H1 (cell line): Measurements from ENCODE around the gene OR51A4. TPM values are rescaled to one million over a fixed set of nuclear protein-coding genes. Genes with fewer than 3 reads are reported as not detected.

Experiments used
- CTCF ChIA-PET: fragments of 300-600 bp; sonication (Branson Sonifier 250); formaldehyde crosslinking; loops from one replicate; lab custom pipeline; 2021; ENCODE audit not compliant: partially characterized antibody; lab: Charles Lee
- POLR2A ChIA-PET: fragments of 300-600 bp; sonication (Branson Sonifier 250); formaldehyde crosslinking; loops from one replicate; lab custom pipeline; 2021; ENCODE audit warnings: inconsistent platforms; ENCODE audit not compliant: partially characterized antibody; lab: Charles Lee
- DNase-seq, 2 experiments: peaks; one replicate each; pipeline versions ENCODE4 v3.0.0 to v3.0.0-alpha.2; 2010 to 2022; ENCODE audit warnings: low spot score in 2 of 2, low read depth in 1 of 2, mixed read lengths in 1 of 2
- FAIRE-seq: peaks from 2 replicates; lab custom pipeline; 2011; peaks lifted over from hg19 to GRCh38; lab: Jason Lieb, UNC
- H2AFZ ChIP-seq: 2 replicates; pipeline ENCODE4 v1.8.1; 2012; ENCODE audit warnings: low read length, inconsistent platforms
- H2AK5ac ChIP-seq: 2 replicates; pipeline ENCODE4 v1.6.1; 2013; ENCODE audit warnings: low read depth, low read length
- H2BK120ac ChIP-seq: replicated peaks from 2 replicates; pipeline ENCODE3; 2013; ENCODE audit warnings: low read depth, low read length, inconsistent platforms
- H2BK12ac ChIP-seq: 2 replicates; pipeline ENCODE4 v1.6.1; 2013; ENCODE audit warnings: low read depth, low read length
- H2BK15ac ChIP-seq: 2 replicates; pipeline ENCODE4 v1.6.1; 2013; ENCODE audit warnings: low read length
- H2BK20ac ChIP-seq: 2 replicates; pipeline ENCODE4 v1.6.1; 2013; ENCODE audit warnings: low read length
- H2BK5ac ChIP-seq: 2 replicates; pipeline ENCODE4 v1.6.1; 2013; ENCODE audit warnings: low read depth, low read length
- H3K14ac ChIP-seq: 2 replicates; pipeline ENCODE4 v1.6.1; 2013; ENCODE audit warnings: inconsistent platforms; ENCODE audit not compliant: insufficient read length
- H3K18ac ChIP-seq: 2 replicates; pipeline ENCODE4 v1.6.1; 2013; ENCODE audit warnings: low read length; ENCODE audit errors: extremely low read depth
- H3K23ac ChIP-seq: 2 replicates; pipeline ENCODE4 v1.6.1; 2013; ENCODE audit warnings: inconsistent platforms; ENCODE audit not compliant: insufficient read length
- H3K23me2 ChIP-seq: 2 replicates; pipeline ENCODE4 v1.6.1; 2013; ENCODE audit warnings: low read depth, low read length
- H3K27ac ChIP-seq: 2 replicates; pipeline ENCODE4 v1.6.1; 2011; ENCODE audit warnings: low read depth, low read length, inconsistent platforms
- H3K27me3 ChIP-seq, 4 experiments: replicated peaks in 1 of 4; 1 replicate in 1 of 4; 2 replicates in 3 of 4; pipeline versions ENCODE4 v1.6.1 to v1.8.1; 2011 to 2013; ENCODE audit warnings: low read length in 3 of 4, mild to moderate bottlenecking in 3 of 4, inconsistent platforms in 2 of 4, mixed read lengths in 2 of 4, moderate library complexity in 1 of 4; ENCODE audit not compliant: control insufficient read depth in 3 of 4, insufficient read depth in 3 of 4; ENCODE audit errors: extremely low read depth in 1 of 4
- H3K36me3 ChIP-seq, 4 experiments: 2 replicates each; pipeline versions ENCODE4 v1.6.1 to v1.8.1; 2011 to 2013; ENCODE audit warnings: mild to moderate bottlenecking in 4 of 4, low read length in 3 of 4, moderate library complexity in 2 of 4, control low read depth in 1 of 4, inconsistent platforms in 1 of 4; ENCODE audit not compliant: insufficient read depth in 4 of 4, control insufficient read depth in 2 of 4
- H3K4ac ChIP-seq: replicated peaks from 2 replicates; pipeline ENCODE3; 2013; ENCODE audit warnings: low read length, low read depth, mixed read lengths, inconsistent platforms; ENCODE audit not compliant: insufficient read length
- H3K4me1 ChIP-seq, 4 experiments: replicated peaks in 1 of 4; 1 replicate in 1 of 4; 2 replicates in 3 of 4; pipeline versions ENCODE4 v1.6.1 to v1.8.1; 2011 to 2013; ENCODE audit warnings: low read length in 3 of 4, inconsistent platforms in 2 of 4, mixed read lengths in 1 of 4; ENCODE audit not compliant: insufficient read depth in 4 of 4, control insufficient read depth in 3 of 4
- H3K4me2 ChIP-seq, 2 experiments: 2 replicates each; pipeline versions ENCODE4 v1.6.1 to v1.8.1; 2011 to 2013; ENCODE audit warnings: low read depth in 2 of 2, low read length in 2 of 2, control low read depth in 1 of 2, inconsistent platforms in 1 of 2, mild to moderate bottlenecking in 1 of 2; ENCODE audit not compliant: insufficient read depth in 1 of 2
- H3K4me3 ChIP-seq, 4 experiments: fragments of 200-600, 300-600 bp in 1 of 4; sonication (generic), shearing (Covaris generic), sonication (Bioruptor Twin) in 1 of 4; 2 replicates each; pipeline versions ENCODE4 v1.5.1 to v1.8.1; 2011 to 2016; ENCODE audit warnings: low read length in 4 of 4, low read depth in 3 of 4, control low read depth in 2 of 4, inconsistent platforms in 2 of 4, mild to moderate bottlenecking in 2 of 4, mixed read lengths in 1 of 4, moderate library complexity in 1 of 4; ENCODE audit not compliant: insufficient read depth in 2 of 4; ENCODE audit errors: extremely low read depth in 1 of 4
- H3K56ac ChIP-seq: replicated peaks from 2 replicates; pipeline ENCODE3; 2013; ENCODE audit warnings: low read depth, mild to moderate bottlenecking, mixed read lengths, low read length, inconsistent platforms; ENCODE audit not compliant: insufficient read length
- H3K79me1 ChIP-seq: 2 replicates; pipeline ENCODE4 v1.6.1; 2013; ENCODE audit warnings: low read depth, low read length, control low read depth
- H3K79me2 ChIP-seq, 2 experiments: 2 replicates each; pipeline versions ENCODE4 v1.6.1 to v1.8.1; 2012 to 2013; ENCODE audit warnings: low read length in 2 of 2, mild to moderate bottlenecking in 2 of 2, inconsistent platforms in 1 of 2; ENCODE audit not compliant: insufficient read depth in 2 of 2, control insufficient read depth in 1 of 2
- H3K9ac ChIP-seq, 4 experiments: replicated peaks in 1 of 4; 1 replicate in 1 of 4; 2 replicates in 3 of 4; pipeline versions ENCODE4 v1.6.1 to v1.8.1; 2011 to 2013; ENCODE audit warnings: low read depth in 3 of 4, low read length in 3 of 4, control low read depth in 2 of 4, mild to moderate bottlenecking in 2 of 4, moderate library complexity in 2 of 4, inconsistent platforms in 1 of 4; ENCODE audit errors: extremely low read depth in 1 of 4
- H3K9me3 ChIP-seq, 2 experiments: 2 replicates each; pipeline versions ENCODE4 v1.6.1 to v1.8.1; 2012 to 2013; ENCODE audit warnings: mild to moderate bottlenecking in 2 of 2, moderate library complexity in 2 of 2, control low read depth in 1 of 2, inconsistent platforms in 1 of 2, low read depth in 1 of 2, low read length in 1 of 2, mixed read lengths in 1 of 2; ENCODE audit not compliant: insufficient read depth in 2 of 2
- H4K20me1 ChIP-seq, 2 experiments: replicated peaks in 1 of 2; 2 replicates each; pipeline versions ENCODE3 to v1.8.1; 2011 to 2013; ENCODE audit warnings: inconsistent platforms in 2 of 2, low read length in 2 of 2, mild to moderate bottlenecking in 1 of 2; ENCODE audit not compliant: insufficient read depth in 2 of 2, control insufficient read depth in 1 of 2
- H4K5ac ChIP-seq: 2 replicates; pipeline ENCODE4 v1.6.1; 2013; ENCODE audit warnings: low read length, low read depth, mixed read lengths, inconsistent platforms; ENCODE audit not compliant: insufficient read length
- H4K8ac ChIP-seq: 2 replicates; pipeline ENCODE4 v1.8.0; 2013; ENCODE audit warnings: mild to moderate bottlenecking, moderate library complexity, low read length, inconsistent platforms; ENCODE audit not compliant: insufficient read depth; ENCODE audit errors: extremely low read depth
- H4K91ac ChIP-seq: replicated peaks from 2 replicates; pipeline ENCODE3; 2013; ENCODE audit warnings: low read length, mixed read lengths, inconsistent platforms; ENCODE audit not compliant: insufficient read length
- BACH1 ChIP-seq: IDR thresholded peaks from 2 replicates; pipeline ENCODE4 v1.6.1; 2012; ENCODE audit warnings: low read length, improper control_type of control experiment
- BCL11A ChIP-seq, 2 experiments: IDR thresholded peaks; one replicate each; pipeline ENCODE4 v1.6.1; 2011; ENCODE audit warnings: low read depth in 2 of 2, low read length in 2 of 2, mild to moderate bottlenecking in 2 of 2
- EP300 ChIP-seq, 2 experiments: IDR thresholded peaks; 1 replicate in 1 of 2; 2 replicates in 1 of 2; pipeline ENCODE4 v1.6.1; 2011 to 2012; ENCODE audit warnings: low read depth in 2 of 2, low read length in 2 of 2, mild to moderate bottlenecking in 2 of 2, borderline replicate concordance in 1 of 2, inconsistent platforms in 1 of 2, moderate library complexity in 1 of 2
- FOSL1 ChIP-seq: IDR thresholded peaks from 2 replicates; pipeline ENCODE4 v1.6.1; 2011; ENCODE audit warnings: mild to moderate bottlenecking, low read depth, low read length, moderate library complexity; ENCODE audit not compliant: insufficient read depth
- GTF2F1 ChIP-seq: IDR thresholded peaks from 2 replicates; pipeline ENCODE4 v1.6.1; 2012; ENCODE audit warnings: low read depth, low read length, improper control_type of control experiment, borderline replicate concordance
- HDAC6 ChIP-seq: IDR thresholded peaks from one replicate; pipeline ENCODE4 v1.7.1; 2012; ENCODE audit warnings: low read depth, mild to moderate bottlenecking, inconsistent platforms, low read length, moderate library complexity
- KDM1A ChIP-seq: fragments of 200-600, 300-600 bp; sonication (generic); IDR thresholded peaks from 2 replicates; pipeline ENCODE4 v1.7.1; 2016; ENCODE audit warnings: mild to moderate bottlenecking, low read length, borderline replicate concordance
- MAFK ChIP-seq: IDR thresholded peaks from 2 replicates; pipeline ENCODE4 v1.6.1; 2012; ENCODE audit warnings: low read depth, mild to moderate bottlenecking, improper control_type of control experiment, low read length
- MAX ChIP-seq: IDR thresholded peaks from 2 replicates; pipeline ENCODE4 v1.6.1; 2012; ENCODE audit warnings: inconsistent platforms
- POLR2A ChIP-seq, 2 experiments: IDR thresholded peaks; 1 replicate in 1 of 2; 2 replicates in 1 of 2; pipeline ENCODE4 v1.6.1; 2011; ENCODE audit warnings: low read depth in 2 of 2, low read length in 2 of 2, mild to moderate bottlenecking in 2 of 2; ENCODE audit errors: control extremely low read depth in 1 of 2
- RAD21 ChIP-seq, 2 experiments: IDR thresholded peaks in 1 of 2; conservative IDR thresholded peaks in 1 of 2; 2 replicates each; pipeline ENCODE4 v1.6.1; 2011; ENCODE audit warnings: low read depth in 2 of 2, low read length in 2 of 2, improper control_type of control experiment in 1 of 2, inconsistent platforms in 1 of 2, mild to moderate bottlenecking in 1 of 2, moderate library complexity in 1 of 2
- RBBP5 ChIP-seq: IDR thresholded peaks from 2 replicates; pipeline ENCODE4 v1.7.1; 2012; ENCODE audit warnings: low read depth, mild to moderate bottlenecking, inconsistent platforms, low read length, moderate library complexity, borderline replicate concordance
- RXRA ChIP-seq: IDR thresholded peaks from 2 replicates; pipeline ENCODE4 v1.6.1; 2011; ENCODE audit warnings: low read depth, mild to moderate bottlenecking, low read length, moderate library complexity; ENCODE audit not compliant: insufficient read depth
- TBP ChIP-seq: IDR thresholded peaks from 2 replicates; pipeline ENCODE4 v1.6.1; 2011; ENCODE audit warnings: low read depth, low read length, improper control_type of control experiment
- WGBS, 2 experiments: shearing (Covaris generic) in 1 of 2; methylation state at CpG; one replicate each; pipeline versions ENCODE4 v1.1.6 to v1.1.7; 2013 to 2015; ENCODE audit warnings: low lambda C conversion rate in 2 of 2, mixed read lengths in 2 of 2, inconsistent platforms in 1 of 2, low coverage in 1 of 2, missing lambda C conversion rate in 1 of 2; ENCODE audit not compliant: insufficient replicate concordance in 2 of 2, insufficient coverage in 1 of 2, insufficient read length in 1 of 2; ENCODE audit errors: extremely low coverage in 1 of 2, missing lambda C conversion rate in 1 of 2; 5-methylcytosine and 5-hydroxymethylcytosine counted together
- polyA plus RNA-seq, 7 experiments: library from polyadenylated mRNA; depleted of rRNA in 3 of 7; stranded (reverse) in 5 of 7; unstranded in 2 of 7; fragments of >200 nt in 5 of 7; fragments of 200-250 nt in 2 of 7; gene quantifications; 1 replicate in 5 of 7; 2 replicates in 1 of 7; 4 replicates in 1 of 7; pipeline versions ENCODE4 v1.2.1 to v1.2.3, GENCODE V29; 2011 to 2013; ENCODE audit warnings: missing spikeins in 2 of 7, mixed read lengths in 2 of 7
- total RNA-seq: library from RNA; stranded (reverse); fragmentation: NEBNext Ultra II Directional; extraction: Animal tissue kit (Norgen Biotek cat#: 25700); gene quantifications from 2 replicates; pipeline ENCODE4 v1.2.1, GENCODE V29; 2021

The OR51A4 gene
- total and polyA plus RNA-seq, 2 of the 8 experiments (the other 6 are each of a cell fraction or from before 2014, with no cell fraction given): not detected

- no peak overlapping the region for H4K91ac ChIP-seq
- FAIRE-seq (no peak), DNase-seq (no peak)
- no peak overlapping the region for H3K4me3 ChIP-seq
- no peak overlapping the region for H3K4me2 ChIP-seq
- no peak overlapping the region for H2AK5ac ChIP-seq
- no peaks in the 10 kb centered on the region for H3K79me2 ChIP-seq
- no peak overlapping the region for H3K56ac ChIP-seq
- H3K79me1 ChIP-seq: no peaks in the 10 kb centered on the region
- H3K27ac ChIP-seq: no peak overlapping the region
- H3K4ac ChIP-seq: no peak overlapping the region
- H4K8ac ChIP-seq: no peak overlapping the region
- no peak overlapping the region for H3K18ac ChIP-seq
- 90% methylated on average over 4 of the region's 4 CpGs; no CpG with 5 or more reads in 1 of the 2 experiments for WGBS, 2 experiments
- H3K9ac ChIP-seq: no peak overlapping the region
- no peaks in the 10 kb centered on the region for H3K23me2 ChIP-seq
- ChIA-PET CTCF (interaction anchor here (0.9 to 2.1 kb wide), 3 partner anchors 8 to 462 kb away, joined by 3 to 8 read pairs (median 4); no protein-coding TSS in a partner anchor), POLR2A (no interaction called here)
- no peak for TF ChIP-seq RAD21 (IDR thresholded peaks at IDR 0.05 in 1 of 2, conservative IDR thresholded peaks at IDR 0.05 in 1 of 2; ENCODE audit: low read depth in 2 of 2, low read length in 2 of 2)
- no peak for TF ChIP-seq FOSL1
- TF ChIP-seq EP300 (IDR thresholded peaks at IDR 0.05; ENCODE audit: borderline replicate concordance in 1 of 2, low read depth in 2 of 2, low read length in 2 of 2): no peak
- no peak for TF ChIP-seq MAFK
- TF ChIP-seq TBP: no peak
- no peak for TF ChIP-seq HDAC6
- no peak for TF ChIP-seq RBBP5
- TF ChIP-seq POLR2A (IDR thresholded peaks at IDR 0.05; ENCODE audit: control extremely low read depth in 1 of 2, low read depth in 2 of 2, low read length in 2 of 2): no peak
- TF ChIP-seq RXRA: no peak
- TF ChIP-seq BACH1: no peak
- TF ChIP-seq BCL11A (IDR thresholded peaks at IDR 0.05; ENCODE audit: low read depth in 2 of 2, low read length in 2 of 2): no peak
- TF ChIP-seq KDM1A: no peak
- TF ChIP-seq MAX: no peak
- no peak for TF ChIP-seq GTF2F1
- no peak overlapping the region for H2BK20ac ChIP-seq
- no peak overlapping the region for H2BK12ac ChIP-seq
- H3K4me1 ChIP-seq: no peaks in the 10 kb centered on the region
- H4K5ac ChIP-seq: no peak overlapping the region
- H3K14ac ChIP-seq: no peak overlapping the region
- H2BK15ac ChIP-seq: no peak overlapping the region
- no peak overlapping the region for H3K23ac ChIP-seq
- H2AFZ ChIP-seq: no peak overlapping the region
- H3K36me3 ChIP-seq: no peaks in the 10 kb centered on the region
- no peaks in the 10 kb centered on the region for H3K9me3 ChIP-seq
- no peak overlapping the region for H2BK5ac ChIP-seq
- H4K20me1 ChIP-seq: no peaks in the 10 kb centered on the region
- H2BK120ac ChIP-seq: no peak overlapping the region
- H3K27me3 ChIP-seq: no peaks in the 10 kb centered on the region
These were observed 10.0 kb upstream of the OR51A4 start for GRCh38 chr11:4957396-4957795.
